ENCODE measurements around the gene SLTM.
"Not testable (repeated sequence)": the region's sequence is repeated elsewhere in the genome, so short reads cannot be mapped to it uniquely, and the experiment has no call there.

The SLTM gene

DNA sequence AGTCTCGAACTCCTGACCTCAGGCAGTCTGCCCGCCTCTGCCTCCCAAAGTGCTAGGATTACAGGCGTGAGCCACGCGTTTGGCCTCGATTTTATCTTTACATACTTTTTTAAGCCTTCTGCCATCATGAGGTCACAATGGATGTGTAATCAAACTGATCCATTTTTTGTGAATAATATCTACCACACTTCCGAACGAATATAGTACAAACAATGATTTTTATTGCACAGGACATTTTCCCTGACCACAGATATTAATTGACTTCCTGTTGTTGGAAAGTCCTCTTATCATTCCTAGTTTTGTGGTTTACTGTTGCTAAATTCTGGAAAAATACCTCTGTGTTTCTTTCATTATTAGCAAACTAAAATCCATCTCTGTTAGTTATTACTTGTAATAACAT is 93.4 kb downstream of the SLTM start:
- H3K27ac ChIP-seq (ENCODE audit: low read length), result no peak overlapping the region
- H2AFZ ChIP-seq (ENCODE audit: low read length), result no peak overlapping the region
- no peak for DNase-seq
- no peaks in the 10 kb centered on the region for H3K79me2 ChIP-seq (ENCODE audit: low read length)
- no peaks in the 10 kb centered on the region for H4K20me1 ChIP-seq (ENCODE audit: insufficient read depth, low read length)
- no peaks in the 10 kb centered on the region for H3K27me3 ChIP-seq (replicated peaks; ENCODE audit: insufficient read depth, low read length)
- no peaks in the 10 kb centered on the region for H3K36me3 ChIP-seq (replicated peaks; ENCODE audit: insufficient read depth, low read length)
- TF ChIP-seq, protein P1, sequence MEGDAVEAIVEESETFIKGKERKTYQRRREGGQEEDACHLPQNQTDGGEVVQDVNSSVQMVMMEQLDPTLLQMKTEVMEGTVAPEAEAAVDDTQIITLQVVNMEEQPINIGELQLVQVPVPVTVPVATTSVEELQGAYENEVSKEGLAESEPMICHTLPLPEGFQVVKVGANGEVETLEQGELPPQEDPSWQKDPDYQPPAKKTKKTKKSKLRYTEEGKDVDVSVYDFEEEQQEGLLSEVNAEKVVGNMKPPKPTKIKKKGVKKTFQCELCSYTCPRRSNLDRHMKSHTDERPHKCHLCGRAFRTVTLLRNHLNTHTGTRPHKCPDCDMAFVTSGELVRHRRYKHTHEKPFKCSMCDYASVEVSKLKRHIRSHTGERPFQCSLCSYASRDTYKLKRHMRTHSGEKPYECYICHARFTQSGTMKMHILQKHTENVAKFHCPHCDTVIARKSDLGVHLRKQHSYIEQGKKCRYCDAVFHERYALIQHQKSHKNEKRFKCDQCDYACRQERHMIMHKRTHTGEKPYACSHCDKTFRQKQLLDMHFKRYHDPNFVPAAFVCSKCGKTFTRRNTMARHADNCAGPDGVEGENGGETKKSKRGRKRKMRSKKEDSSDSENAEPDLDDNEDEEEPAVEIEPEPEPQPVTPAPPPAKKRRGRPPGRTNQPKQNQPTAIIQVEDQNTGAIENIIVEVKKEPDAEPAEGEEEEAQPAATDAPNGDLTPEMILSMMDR (IDR thresholded peaks at IDR 0.05; ENCODE audit: low read length), result no peak
- no peaks in the 10 kb centered on the region for H3K4me1 ChIP-seq (ENCODE audit: low read length)
- H3K9ac ChIP-seq (ENCODE audit: low read length), result no peak overlapping the region
- H3K4me2 ChIP-seq (ENCODE audit: low read depth, low read length), result no peak overlapping the region
- no peak overlapping the region for H3K4me3 ChIP-seq (ENCODE audit: low read length)
- no peaks in the 10 kb centered on the region for H3F3A ChIP-seq (ENCODE audit: insufficient read depth, low read length)
- no peaks in the 10 kb centered on the region for H3K9me3 ChIP-seq (replicated peaks; ENCODE audit: insufficient read depth, low read length)
- H3K9me2 ChIP-seq (replicated peaks; ENCODE audit: insufficient read depth, low read length), result no peaks in the 10 kb centered on the region

DNA sequence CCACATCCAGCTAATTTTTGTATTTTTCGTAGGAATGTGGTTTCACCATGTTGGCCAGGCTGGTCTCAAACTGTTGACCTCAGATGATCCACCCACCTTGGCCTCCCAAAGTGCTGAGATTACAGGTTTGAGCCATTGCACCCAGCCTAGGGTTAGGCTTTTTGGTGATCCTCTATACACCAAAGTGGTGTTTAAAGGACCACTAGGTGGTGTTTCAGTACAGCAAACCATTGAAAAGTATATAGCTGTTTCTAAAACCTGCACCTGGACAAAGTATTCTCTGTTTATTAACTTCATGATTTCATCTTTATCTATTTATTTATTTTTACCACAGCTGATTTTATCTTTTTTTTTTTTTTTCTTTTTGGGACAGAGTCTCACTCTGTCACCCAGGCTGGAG is 94.0 kb downstream of the SLTM start:
- Histone ChIP-seq H3K27ac (ENCODE audit: low read length) (no peak overlapping the region), H3K9ac (ENCODE audit: low read length) (no peak overlapping the region), H4K20me1 (ENCODE audit: insufficient read depth, low read length) (no peaks in the 10 kb centered on the region), H3F3A (ENCODE audit: insufficient read depth, low read length) (no peaks in the 10 kb centered on the region), H3K4me2 (ENCODE audit: low read depth, low read length) (no peak overlapping the region), H3K36me3 (replicated peaks; ENCODE audit: insufficient read depth, low read length) (no peaks in the 10 kb centered on the region), H3K9me2 (replicated peaks; ENCODE audit: insufficient read depth, low read length) (no peaks in the 10 kb centered on the region), H3K9me3 (replicated peaks; ENCODE audit: insufficient read depth, low read length) (no peaks in the 10 kb centered on the region), H2AFZ (ENCODE audit: low read length) (no peak overlapping the region), H3K4me3 (ENCODE audit: low read length) (no peak overlapping the region), H3K27me3 (replicated peaks; ENCODE audit: insufficient read depth, low read length) (no peaks in the 10 kb centered on the region), H3K79me2 (ENCODE audit: low read length) (no peaks in the 10 kb centered on the region), H3K4me1 (ENCODE audit: low read length) (no peaks in the 10 kb centered on the region)
- no peak for TF ChIP-seq EZH2 (optimal IDR thresholded peaks at IDR 0.05; ENCODE audit: low read depth, low read length)
- TF ChIP-seq, protein P1 (IDR thresholded peaks at IDR 0.05; ENCODE audit: low read length), result peak; percentile 28
- DNase-seq, result peak; percentile 16

DNA sequence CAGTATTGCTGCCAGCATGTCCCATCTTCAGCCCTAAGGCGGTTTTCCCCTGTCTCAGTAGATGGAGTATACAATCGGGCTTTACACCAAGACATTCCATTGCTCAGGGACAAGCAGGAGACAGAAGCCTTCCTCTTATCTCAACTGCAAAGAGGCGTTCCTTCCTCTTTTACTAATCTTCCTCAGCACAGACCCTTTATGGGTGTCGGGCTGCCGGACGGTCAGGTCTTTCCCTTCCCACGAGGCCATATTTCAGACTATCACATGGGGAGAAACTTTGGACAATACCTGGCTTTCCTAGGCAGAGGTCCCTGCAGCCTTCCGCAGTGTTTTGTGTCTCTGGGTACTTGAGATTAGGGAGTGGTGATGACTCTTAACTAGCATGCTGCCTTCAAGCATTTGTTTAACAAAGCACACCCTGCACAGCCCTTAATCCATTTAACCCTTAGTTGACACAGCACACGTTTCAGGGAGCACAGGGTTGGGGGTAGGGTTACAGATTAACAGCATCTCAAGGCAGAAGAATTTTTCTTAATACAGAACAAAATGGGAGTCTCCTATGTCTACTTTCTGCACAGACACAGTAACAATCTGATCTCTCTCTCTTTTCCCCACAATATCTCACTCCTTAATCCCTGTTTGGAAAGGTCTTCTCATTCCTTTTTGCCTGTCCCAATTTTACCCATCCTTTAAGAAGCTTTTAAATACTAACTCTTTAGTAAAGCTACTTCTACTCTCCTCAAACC is 99.6 kb downstream of the SLTM start:
- not testable (repeated sequence) for DNase-seq

DNA sequence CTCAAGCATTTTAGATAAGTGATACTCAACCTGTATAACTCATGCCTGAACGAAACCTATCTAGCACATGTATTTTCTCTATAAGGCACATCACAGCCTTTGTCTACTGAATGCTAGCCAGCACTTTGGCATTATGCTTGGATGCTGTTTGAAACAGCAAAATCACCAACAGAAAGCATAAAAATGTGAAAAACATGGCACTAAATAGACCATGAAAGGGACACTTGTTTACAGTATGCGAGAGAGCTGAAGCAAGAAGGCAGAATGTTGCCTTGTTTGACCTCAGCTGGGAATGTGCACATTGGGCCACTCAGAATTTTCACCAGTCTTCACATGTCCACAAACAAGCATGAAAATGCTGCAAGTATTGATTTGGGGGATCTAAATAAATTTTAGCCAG is 102.9 kb downstream of the SLTM start:
- no peak overlapping the region for H2AFZ ChIP-seq (ENCODE audit: low read length)
- no peak overlapping the region for H3K4me3 ChIP-seq (ENCODE audit: low read length)
- H3K27me3 ChIP-seq (replicated peaks; ENCODE audit: insufficient read depth, low read length), result no peaks in the 10 kb centered on the region
- no peaks in the 10 kb centered on the region for H3K79me2 ChIP-seq (ENCODE audit: low read length)
- no peaks in the 10 kb centered on the region for H3K9me2 ChIP-seq (replicated peaks; ENCODE audit: insufficient read depth, low read length)
- no peak overlapping the region for H3K4me2 ChIP-seq (ENCODE audit: low read depth, low read length)
- no peak for DNase-seq
- no peak overlapping the region for H3K9ac ChIP-seq (ENCODE audit: low read length)
- H3F3A ChIP-seq (ENCODE audit: insufficient read depth, low read length), result no peaks in the 10 kb centered on the region
- H3K27ac ChIP-seq (ENCODE audit: low read length), result no peak overlapping the region
- H4K20me1 ChIP-seq (ENCODE audit: insufficient read depth, low read length), result no peaks in the 10 kb centered on the region
- no peaks in the 10 kb centered on the region for H3K36me3 ChIP-seq (replicated peaks; ENCODE audit: insufficient read depth, low read length)
- TF ChIP-seq, protein P1 (IDR thresholded peaks at IDR 0.05; ENCODE audit: low read length), result no peak
- no peak for TF ChIP-seq EZH2 (optimal IDR thresholded peaks at IDR 0.05; ENCODE audit: low read depth, low read length)
- TF ChIP-seq EZH2phosphoT487 (IDR thresholded peaks at IDR 0.05; ENCODE audit: low read length), result no peak
- H3K9me3 ChIP-seq (replicated peaks; ENCODE audit: insufficient read depth, low read length), result no peaks in the 10 kb centered on the region
- no peaks in the 10 kb centered on the region; the same call in 1 of the 2 replicates for H3K4me1 ChIP-seq (ENCODE audit: low read length)

More for the DNA sequence above, 99.6 kb downstream of the SLTM start:
- not testable (repeated sequence) for H2AFZ ChIP-seq (ENCODE audit: low read length); H4K20me1 ChIP-seq (ENCODE audit: insufficient read depth, low read length); H3K4me1 ChIP-seq (ENCODE audit: low read length); H3K79me2 ChIP-seq (ENCODE audit: low read length); H3F3A ChIP-seq (ENCODE audit: insufficient read depth, low read length); H3K27me3 ChIP-seq (replicated peaks; ENCODE audit: insufficient read depth, low read length); H3K4me2 ChIP-seq (ENCODE audit: low read depth, low read length); H3K36me3 ChIP-seq (replicated peaks; ENCODE audit: insufficient read depth, low read length); H3K9me2 ChIP-seq (replicated peaks; ENCODE audit: insufficient read depth, low read length); H3K9me3 ChIP-seq (replicated peaks; ENCODE audit: insufficient read depth, low read length); H3K9ac ChIP-seq (ENCODE audit: low read length); H3K27ac ChIP-seq (ENCODE audit: low read length); H3K4me3 ChIP-seq (ENCODE audit: low read length)

All from MM.1S (cell line).